HepG2 (cell line): ENCODE data around the gene ESR2. TPM values are rescaled to one million over a fixed set of nuclear protein-coding genes. Genes with fewer than 3 reads are reported as not detected.
A peak's percentile ranks its signal among the peaks of the same experiment; 100 is the strongest.

Source experiments
- EED ChIP-seq: sonication (generic); formaldehyde crosslinking; IDR thresholded peaks from 2 replicates; pipeline ENCODE4 v1.5.0; 2020; ENCODE audit warnings: mild to moderate bottlenecking, missing genetic modification reagents
- FOXO4 ChIP-seq: sonication (generic); formaldehyde crosslinking; conservative IDR thresholded peaks from 2 replicates; pipeline ENCODE4 v1.8.1; 2023; ENCODE audit warnings: missing genetic modification reagents
- GTF3A ChIP-seq: sonication (generic); formaldehyde crosslinking; conservative IDR thresholded peaks from 2 replicates; pipeline ENCODE4 v1.4.0; 2020; ENCODE audit warnings: mild to moderate bottlenecking, missing genetic modification reagents
- HDAC6 ChIP-seq: fragments of 200-600 bp; sonication (generic); IDR thresholded peaks from 2 replicates; pipeline ENCODE4 v1.7.0; 2017; ENCODE audit warnings: mild to moderate bottlenecking, antibody characterized with exemption, low read length, low read depth
- KDM5A ChIP-seq: fragments of 200-600 bp; sonication (generic); IDR thresholded peaks from 2 replicates; pipeline ENCODE4 v1.7.0; 2018; ENCODE audit warnings: antibody characterized with exemption, mild to moderate bottlenecking, low read length, borderline replicate concordance
- KLF6 ChIP-seq: IDR thresholded peaks from 2 replicates; pipeline ENCODE4 v1.8.0; 2016; ENCODE audit warnings: missing biosample characterization, missing genetic modification reagents
- PAXIP1 ChIP-seq: sonication (generic); formaldehyde crosslinking; conservative IDR thresholded peaks from 2 replicates; pipeline ENCODE4 v1.4.0; 2020; ENCODE audit warnings: mild to moderate bottlenecking, missing genetic modification reagents, moderate library complexity
- SP4 ChIP-seq: sonication (generic); formaldehyde crosslinking; IDR thresholded peaks from 2 replicates; pipeline ENCODE4 v1.8.1; 2023; ENCODE audit warnings: mild to moderate bottlenecking, missing genetic modification reagents
- ZBTB10 ChIP-seq: sonication (generic); formaldehyde crosslinking; IDR thresholded peaks from 2 replicates; pipeline ENCODE4 v1.4.0; 2020; ENCODE audit warnings: missing genetic modification reagents, borderline replicate concordance
- ZNF263 ChIP-seq: sonication (generic); formaldehyde crosslinking; IDR thresholded peaks from 2 replicates; pipeline ENCODE4 v1.4.0; 2020; ENCODE audit warnings: missing genetic modification reagents
- ZNF280B ChIP-seq: sonication (generic); formaldehyde crosslinking; IDR thresholded peaks from 2 replicates; pipeline ENCODE4 v1.5.0; 2020; ENCODE audit warnings: missing genetic modification reagents, mild to moderate bottlenecking, borderline replicate concordance
- ZNF510 ChIP-seq: sonication (generic); formaldehyde crosslinking; IDR thresholded peaks from 2 replicates; pipeline ENCODE4 v1.4.0; 2020; ENCODE audit warnings: low read depth, mild to moderate bottlenecking, missing genetic modification reagents
- ZNF512 ChIP-seq: sonication (generic); formaldehyde crosslinking; IDR thresholded peaks from 2 replicates; pipeline ENCODE4 v1.4.0; 2020; ENCODE audit warnings: mild to moderate bottlenecking, missing genetic modification reagents
- ZNF530 ChIP-seq: sonication (generic); formaldehyde crosslinking; IDR thresholded peaks from 2 replicates; pipeline ENCODE4 v1.5.0; 2020; ENCODE audit warnings: low read depth, mild to moderate bottlenecking, missing genetic modification reagents
- ZSCAN21 ChIP-seq: sonication (generic); formaldehyde crosslinking; IDR thresholded peaks from 2 replicates; pipeline ENCODE4 v1.8.0; 2022; ENCODE audit warnings: mild to moderate bottlenecking, missing genetic modification reagents, moderate library complexity, borderline replicate concordance
- polyA plus RNA-seq, 8 experiments: library from polyadenylated mRNA; depleted of rRNA in 3 of 8; stranded (reverse) in 7 of 8; unstranded in 1 of 8; fragments of >200 nt; fragmentation: Illumina TruSeq in 4 of 8; extraction: Trizol in 4 of 8; gene quantifications; 2 replicates each; pipeline versions ENCODE4 v1.2.1 to v1.2.3, GENCODE V29; 2011 to 2016; ENCODE audit warnings: low read depth in 4 of 8, missing spikeins in 1 of 8, mixed read lengths in 1 of 8; ENCODE audit not compliant: insufficient read depth in 1 of 8
- total RNA-seq, 5 experiments: library from RNA; depleted of rRNA; stranded (reverse); fragments of >200 nt; fragmentation: Illumina TruSeq; extraction: Trizol; gene quantifications; 2 replicates each; pipeline ENCODE4 v1.2.3, GENCODE V29; 2016; ENCODE audit warnings: low read depth in 1 of 5

Gene ESR2
- total and polyA plus RNA-seq, 2 of the 13 experiments (the other 11 are each of a cell fraction or from before 2014, with no cell fraction given) = 0.01 to 0.04 TPM

- TF ChIP-seq KDM5A (no peak), ZNF263 (CRISPR knock-in tag) (0 out of 2 replicates have a peak, but pooled peaks have one; percentile 26), PAXIP1 (CRISPR knock-in tag) (no peak), ZSCAN21 (CRISPR knock-in tag) (peak; percentile 40; the same call in 1 of the 2 replicates), ZNF530 (CRISPR knock-in tag) (no peak), FOXO4 (CRISPR knock-in tag) (no peak), HDAC6 (no peak), ZNF510 (no peak), GTF3A (CRISPR knock-in tag) (no peak), KLF6 (CRISPR knock-in tag) (0 out of 2 replicates have a peak, but pooled peaks have one; percentile 3), EED (CRISPR knock-in tag) (no peak), ZNF280B (peak; percentile 56; the same call in 1 of the 2 replicates), ZBTB10 (CRISPR knock-in tag) (peak; percentile 54; the same call in 1 of the 2 replicates), SP4 (0 out of 2 replicates have a peak, but pooled peaks have one; percentile 3), ZNF512 (no peak)
Measured at GRCh38 chr14:64337888-64338615, 43.9 kb upstream of the ESR2 start (continued).
